OCI-LY3 (cell line): ENCODE data around the gene CTDSPL.

Experiments
- EZH2phosphoT487 ChIP-seq: fragments of 200-600 bp; shearing (Covaris generic); IDR thresholded peaks from 2 replicates; pipeline ENCODE4 v1.6.1; 2018; ENCODE audit warnings: antibody characterized with exemption, mixed run types, low read depth
- TF ChIP-seq, protein P1 (sequence below): fragments of 200-600, 300-600 bp; sonication (generic); IDR thresholded peaks from 2 replicates; pipeline ENCODE4 v1.5.1; 2014; ENCODE audit warnings: antibody characterized with exemption, low read length, low read depth

DNA sequence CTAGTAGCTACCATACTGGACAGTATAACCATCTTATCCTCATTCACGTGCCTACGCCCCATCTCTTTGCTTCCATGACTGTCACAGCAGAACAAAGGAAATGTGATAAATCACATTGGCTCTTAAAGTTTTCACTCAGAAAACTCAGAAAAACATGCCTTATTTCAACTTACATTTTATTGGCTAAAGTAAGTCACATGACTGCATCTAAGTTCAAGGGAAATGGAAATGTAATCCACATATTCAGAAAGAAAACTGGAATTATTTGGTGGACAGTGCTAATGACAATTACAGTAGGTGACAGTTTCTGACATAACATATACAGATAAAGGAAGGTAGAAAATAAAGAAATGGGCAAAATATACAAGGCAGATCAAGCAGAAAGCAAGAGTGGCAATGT is 91.5 kb downstream of the CTDSPL start:
- TF ChIP-seq, protein P1, sequence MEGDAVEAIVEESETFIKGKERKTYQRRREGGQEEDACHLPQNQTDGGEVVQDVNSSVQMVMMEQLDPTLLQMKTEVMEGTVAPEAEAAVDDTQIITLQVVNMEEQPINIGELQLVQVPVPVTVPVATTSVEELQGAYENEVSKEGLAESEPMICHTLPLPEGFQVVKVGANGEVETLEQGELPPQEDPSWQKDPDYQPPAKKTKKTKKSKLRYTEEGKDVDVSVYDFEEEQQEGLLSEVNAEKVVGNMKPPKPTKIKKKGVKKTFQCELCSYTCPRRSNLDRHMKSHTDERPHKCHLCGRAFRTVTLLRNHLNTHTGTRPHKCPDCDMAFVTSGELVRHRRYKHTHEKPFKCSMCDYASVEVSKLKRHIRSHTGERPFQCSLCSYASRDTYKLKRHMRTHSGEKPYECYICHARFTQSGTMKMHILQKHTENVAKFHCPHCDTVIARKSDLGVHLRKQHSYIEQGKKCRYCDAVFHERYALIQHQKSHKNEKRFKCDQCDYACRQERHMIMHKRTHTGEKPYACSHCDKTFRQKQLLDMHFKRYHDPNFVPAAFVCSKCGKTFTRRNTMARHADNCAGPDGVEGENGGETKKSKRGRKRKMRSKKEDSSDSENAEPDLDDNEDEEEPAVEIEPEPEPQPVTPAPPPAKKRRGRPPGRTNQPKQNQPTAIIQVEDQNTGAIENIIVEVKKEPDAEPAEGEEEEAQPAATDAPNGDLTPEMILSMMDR = no peak
- no peak for TF ChIP-seq EZH2phosphoT487
